ENCODE data around the gene BCAS4.
"Not testable (repeated sequence)": the region's sequence is repeated elsewhere in the genome, so short reads cannot be mapped to it uniquely, and the experiment has no call there.

The BCAS4 gene, protein sequence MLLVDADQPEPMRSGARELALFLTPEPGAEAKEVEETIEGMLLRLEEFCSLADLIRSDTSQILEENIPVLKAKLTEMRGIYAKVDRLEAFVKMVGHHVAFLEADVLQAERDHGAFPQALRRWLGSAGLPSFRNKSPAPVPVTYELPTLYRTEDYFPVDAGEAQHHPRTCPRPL

DNA sequence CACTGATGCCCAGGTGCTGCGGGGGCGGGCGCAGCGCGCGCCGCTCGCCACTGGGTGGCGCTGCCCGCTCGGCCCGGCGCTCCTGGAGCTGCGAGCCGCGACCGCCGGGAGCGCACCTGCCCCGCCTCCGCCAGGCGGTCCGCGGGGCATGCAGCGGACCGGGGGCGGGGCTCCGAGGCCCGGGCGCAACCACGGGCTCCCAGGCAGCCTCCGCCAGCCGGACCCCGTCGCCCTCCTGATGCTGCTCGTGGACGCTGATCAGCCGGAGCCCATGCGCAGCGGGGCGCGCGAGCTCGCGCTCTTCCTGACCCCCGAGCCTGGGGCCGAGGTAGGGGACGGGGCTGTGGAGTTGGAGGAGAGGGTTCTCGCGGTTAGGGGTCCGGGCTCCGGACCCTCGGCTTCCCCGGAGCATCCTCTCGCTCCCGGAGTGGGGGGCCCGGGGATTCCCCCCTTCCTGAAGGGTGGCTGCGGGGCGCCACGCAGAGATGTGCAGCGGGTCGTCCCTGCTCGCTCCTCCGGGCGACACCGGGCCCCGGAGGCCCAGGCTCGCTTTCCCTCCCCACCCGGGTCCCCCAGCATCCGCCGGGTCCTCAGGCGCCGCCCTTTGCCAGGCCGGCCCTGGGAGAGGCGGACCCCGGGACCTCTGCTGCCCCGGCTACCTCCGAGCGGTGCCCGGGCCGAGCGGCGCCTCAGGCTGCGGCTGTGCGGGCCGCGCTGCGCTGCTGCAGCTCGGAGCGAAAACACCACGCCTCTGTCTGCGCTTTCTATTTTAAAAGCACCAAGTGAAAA lies at the start of gene BCAS4:
Gene BCAS4 (plus strand): TSS at position 216 of the 789 bp plus-strand sequence. CDS start 23 bp downstream, at position 239.
- DNase-seq (ENCODE audit: low spot score), result peak; percentile 85

DNA sequence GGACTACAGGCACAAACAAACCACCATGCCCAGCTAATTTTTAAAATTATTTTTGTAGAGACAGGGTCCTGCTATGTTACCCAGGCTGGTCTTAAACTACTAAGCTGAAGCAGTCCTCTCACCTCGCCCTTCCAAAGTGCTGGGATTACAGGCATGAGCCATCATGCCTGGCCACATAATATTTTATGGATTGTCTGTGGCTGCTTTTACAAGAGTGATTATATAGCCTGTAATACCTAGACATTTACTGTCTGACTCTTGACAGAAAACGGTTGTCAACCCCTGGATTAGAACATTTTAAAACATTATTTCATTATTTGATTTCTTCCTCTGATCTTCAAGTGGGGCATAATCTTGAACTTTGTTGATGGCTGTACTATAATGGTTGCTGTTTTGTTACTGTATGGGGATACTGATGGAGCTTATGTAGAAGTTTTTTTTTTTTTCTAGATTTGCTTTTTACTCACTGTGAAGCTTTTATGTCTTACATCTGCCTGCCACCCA lies 49.2 kb upstream of the BCAS4 start:
- no peak for DNase-seq (ENCODE audit: low spot score)

DNA sequence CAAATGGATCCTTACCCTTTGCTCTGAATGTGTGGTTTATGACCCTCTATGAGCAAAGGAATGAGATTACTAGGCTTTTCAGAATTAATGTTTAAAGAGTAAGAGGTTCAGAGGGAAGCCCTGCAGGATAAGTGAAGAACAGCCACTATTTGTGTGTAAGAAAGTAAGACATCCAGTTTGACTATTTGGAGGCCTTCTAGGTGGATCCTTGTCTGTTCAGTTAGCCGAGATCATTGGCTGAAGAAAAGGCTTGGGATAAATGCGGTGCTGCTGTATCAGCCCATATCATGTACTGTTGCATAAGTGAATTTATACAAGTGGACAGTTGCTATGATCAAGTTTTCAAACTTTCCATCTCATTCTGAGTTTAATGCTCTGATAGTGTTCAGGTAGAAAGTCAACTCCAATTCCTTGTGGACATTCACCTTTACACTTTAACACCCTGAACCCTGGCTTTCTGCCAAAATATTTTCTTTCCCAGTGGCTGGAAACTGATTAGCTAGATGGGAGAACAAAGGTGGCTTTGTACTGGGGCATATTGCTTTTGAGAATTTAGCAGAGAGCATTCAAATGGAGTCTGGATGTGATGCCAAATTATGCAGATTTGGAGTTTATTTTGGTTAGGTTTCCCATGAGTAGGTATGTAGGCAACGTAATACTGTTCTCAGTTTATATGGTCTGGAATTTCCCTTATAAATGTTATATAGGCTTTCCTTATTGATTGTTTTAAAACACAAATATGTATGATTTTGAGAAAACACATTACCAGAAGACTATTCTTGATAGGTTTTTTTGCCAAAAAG lies 48.5 kb upstream of the BCAS4 start:
- peak; percentile 26 for DNase-seq (ENCODE audit: low spot score)

DNA sequence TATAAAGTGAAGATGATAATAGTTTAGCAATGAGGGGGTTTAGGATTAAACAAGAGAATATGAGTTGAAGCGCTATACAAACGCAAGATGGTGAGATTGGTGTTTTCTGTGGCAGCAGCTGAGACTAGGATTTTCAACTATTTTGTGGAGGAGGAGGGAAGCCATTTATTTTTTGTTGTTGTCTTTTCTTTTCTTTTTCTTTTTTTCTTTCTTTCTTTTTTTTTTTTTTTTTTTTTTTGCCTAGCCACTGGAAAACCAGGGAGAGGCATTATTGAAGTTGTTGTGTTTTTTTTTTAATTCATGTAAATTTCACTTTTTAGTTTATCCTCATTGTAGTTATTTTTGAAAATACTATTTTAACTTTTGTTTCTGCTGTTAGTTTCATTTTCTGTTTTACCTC lies 47.6 kb upstream of the BCAS4 start:
- no peak for DNase-seq (ENCODE audit: low spot score)

DNA sequence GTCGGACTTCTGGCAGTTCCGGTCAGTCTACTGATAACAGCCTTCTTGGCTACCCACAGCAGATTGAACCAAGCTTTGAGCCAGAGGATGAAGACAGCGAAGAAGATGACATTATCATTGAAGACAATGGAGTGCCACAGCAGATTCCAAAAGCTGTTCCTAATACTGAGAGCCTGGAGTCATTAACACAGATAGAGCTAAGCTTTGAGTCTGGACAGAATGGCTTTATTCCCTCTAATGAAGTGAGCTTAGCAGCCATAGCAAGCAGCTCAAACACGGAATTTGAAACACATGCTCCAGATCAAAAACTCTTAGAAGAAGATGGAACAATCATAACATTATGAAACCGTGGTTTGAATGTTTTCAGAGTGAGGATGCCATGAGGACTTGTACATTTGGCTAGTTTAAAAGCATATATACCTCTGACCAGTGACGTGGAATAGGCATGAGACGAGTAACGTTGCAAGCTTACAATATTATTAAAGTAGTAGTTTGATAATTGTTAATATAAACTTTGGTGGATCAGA lies 44.7 kb upstream of the BCAS4 start:
- DNase-seq (ENCODE audit: low spot score), result no peak

DNA sequence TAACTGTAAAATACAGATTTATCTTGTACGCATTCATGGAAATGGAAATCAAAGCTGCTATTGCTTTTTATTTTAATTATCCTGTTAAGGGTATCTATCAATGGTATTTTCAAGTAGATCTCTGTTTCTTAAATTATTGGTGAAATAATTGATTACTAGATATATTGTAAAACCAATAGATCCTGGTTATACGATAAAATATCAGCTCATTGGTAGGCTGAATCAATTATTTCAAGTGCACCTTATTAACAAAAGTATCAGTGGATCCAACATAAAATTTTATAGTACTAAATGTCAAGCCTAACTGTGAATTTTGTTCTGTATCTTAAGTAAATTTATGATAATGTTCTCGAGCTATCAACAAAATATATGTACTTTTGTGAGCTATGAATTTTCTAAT lies 41.7 kb upstream of the BCAS4 start:
- no peak for DNase-seq (ENCODE audit: low spot score)

DNA sequence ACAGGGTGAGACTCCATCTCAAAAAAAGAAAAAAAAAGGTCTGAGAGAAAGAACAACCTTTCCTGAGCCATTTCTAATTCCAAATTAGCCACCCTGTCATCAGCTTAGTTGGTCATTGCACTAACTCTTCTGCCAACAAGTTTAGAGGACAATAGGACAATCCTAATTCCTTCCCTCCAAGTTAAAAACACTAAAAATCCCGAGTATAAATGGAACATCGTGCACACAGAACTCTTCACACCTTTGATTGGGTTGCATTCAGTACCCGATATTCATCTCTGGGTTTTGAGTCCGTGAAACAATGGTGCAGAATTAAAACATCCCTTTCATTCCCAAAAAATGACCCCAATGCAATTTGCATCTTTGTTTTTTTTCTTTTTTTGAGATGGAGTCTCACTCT lies 40.4 kb upstream of the BCAS4 start:
- DNase-seq (ENCODE audit: low spot score), result no peak

DNA sequence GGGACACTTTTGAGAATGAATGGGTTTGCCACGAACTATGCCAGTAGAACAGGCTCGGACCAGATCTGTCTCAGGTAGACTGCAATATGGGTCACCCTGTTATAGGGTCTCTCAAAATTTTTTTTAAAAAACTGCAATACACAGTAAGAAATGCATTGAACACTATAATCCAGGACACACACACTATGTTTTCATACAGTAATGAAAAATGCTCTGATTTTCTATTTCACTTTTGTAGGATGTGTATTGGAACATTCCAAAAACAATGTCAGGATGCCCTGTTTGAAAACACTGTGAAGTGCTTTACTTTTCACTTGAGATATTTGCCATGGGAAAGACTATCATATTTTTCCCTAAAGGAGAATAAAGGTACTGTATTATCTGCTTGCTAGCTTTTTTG lies 38.4 kb upstream of the BCAS4 start:
- no peak for DNase-seq (ENCODE audit: low spot score)

DNA sequence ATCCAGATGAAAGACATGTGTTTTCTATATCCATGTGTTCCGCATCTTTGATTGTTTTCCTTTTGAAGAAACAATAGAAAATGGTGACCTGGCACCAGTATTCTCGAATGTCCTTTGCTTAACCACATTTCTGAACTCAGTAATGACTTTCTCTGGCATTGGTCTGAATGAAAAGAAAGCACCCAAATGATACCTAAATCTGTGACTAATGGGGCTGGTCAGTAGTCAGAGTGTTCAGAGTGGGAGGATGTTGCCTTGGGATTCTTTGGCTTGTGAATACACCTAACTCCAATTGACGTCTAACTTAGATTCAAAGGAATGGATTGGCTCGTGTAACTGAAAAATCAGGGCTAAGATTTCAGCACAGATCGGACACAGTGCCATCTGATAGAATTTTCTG lies 36.4 kb upstream of the BCAS4 start:
- DNase-seq (ENCODE audit: low spot score), result no peak

DNA sequence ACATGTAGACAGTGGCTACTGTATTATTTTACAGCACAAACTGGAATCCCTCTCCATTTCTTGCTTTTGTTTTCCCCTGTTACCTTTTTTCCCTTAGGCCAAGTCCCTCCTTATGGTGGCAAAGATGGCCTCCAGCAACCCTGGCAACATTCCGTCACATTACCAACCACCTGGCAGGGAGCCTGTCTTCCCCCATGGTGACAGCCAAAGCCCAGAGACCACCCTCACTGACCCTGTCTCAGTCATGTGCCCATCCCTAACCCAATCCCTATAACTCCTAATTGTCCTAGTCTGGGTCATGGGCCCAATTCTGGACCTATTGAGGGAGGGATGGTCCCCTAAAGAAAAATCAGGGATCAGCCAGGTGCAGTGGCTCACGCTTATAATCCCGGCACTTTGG lies 35.9 kb upstream of the BCAS4 start:
- no peak for DNase-seq (ENCODE audit: low spot score)

DNA sequence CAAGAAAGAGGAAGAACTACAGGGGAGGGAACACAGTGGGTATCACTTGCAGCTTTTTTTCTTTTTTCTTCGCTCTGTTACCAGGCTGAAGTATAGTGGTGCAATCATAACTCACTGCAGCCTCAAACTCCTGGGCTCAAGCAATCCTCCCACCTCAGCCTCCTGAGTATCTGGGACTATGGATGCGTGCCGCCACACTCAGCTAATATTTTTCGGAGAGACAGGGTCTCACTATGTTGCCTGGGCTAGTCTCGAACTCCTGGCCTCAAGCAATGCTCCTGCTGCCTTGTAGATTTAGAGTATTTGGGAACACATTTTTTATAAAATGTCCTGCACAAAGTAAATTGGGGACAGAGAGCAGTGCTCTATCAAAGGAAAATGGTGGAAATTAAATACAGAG lies 35.2 kb upstream of the BCAS4 start:
- DNase-seq (ENCODE audit: low spot score), result no peak

DNA sequence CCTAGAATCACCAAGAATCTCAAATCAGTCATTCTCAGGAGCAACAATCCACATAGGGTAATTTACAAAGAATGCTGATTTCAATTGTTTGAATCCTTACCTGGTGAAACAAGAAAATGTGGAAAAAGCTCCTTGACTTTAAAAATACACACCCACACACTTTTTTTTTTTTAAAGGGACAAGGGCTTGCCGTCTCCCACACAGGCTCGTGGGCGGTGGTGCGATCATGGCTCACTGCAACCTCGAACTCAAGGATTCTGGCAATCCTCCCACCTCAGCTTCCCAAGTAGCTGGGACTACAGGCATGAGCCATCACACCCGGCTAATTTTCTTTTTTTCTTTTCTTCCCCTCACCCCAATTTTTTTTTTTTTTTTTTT lies 32.8 kb upstream of the BCAS4 start:
- DNase-seq (ENCODE audit: low spot score), result no peak

DNA sequence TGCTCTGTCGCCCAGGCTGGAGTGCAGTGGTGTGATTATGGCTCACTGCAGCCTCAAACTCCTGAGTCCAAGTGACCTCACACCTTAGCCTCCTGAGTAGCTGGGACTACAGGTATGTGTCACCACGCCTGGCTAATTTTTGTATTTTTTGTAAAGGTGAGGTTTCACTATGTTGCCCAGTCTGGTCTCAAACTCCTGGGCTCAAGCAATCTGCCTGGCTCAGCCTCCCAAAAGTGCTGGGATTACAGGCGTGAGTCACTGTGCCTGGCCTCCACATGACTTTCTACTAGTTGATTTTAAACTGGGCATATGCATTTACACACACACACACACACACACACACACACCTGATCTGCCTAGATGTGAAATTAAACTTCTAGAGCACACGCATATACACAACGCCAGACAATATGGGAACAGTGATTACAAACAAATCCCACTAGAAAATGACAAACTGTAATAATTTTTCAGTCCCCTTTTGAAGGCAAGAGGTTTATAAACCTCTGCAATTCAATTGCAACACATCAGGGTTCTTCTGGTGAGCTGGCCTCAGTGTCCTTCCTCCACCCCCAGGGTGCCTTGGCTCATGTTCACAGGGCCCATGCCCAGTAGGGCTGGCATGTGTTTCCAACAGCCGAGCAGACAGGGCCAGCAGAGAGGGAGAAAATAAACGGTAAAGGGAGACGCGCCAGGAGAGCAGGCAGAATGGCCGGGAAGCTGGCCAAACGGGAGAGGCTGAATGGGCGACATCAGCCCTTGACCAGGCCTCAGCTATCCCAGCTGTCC lies 32.2 kb upstream of the BCAS4 start:
- DNase-seq (ENCODE audit: low spot score), result no peak

DNA sequence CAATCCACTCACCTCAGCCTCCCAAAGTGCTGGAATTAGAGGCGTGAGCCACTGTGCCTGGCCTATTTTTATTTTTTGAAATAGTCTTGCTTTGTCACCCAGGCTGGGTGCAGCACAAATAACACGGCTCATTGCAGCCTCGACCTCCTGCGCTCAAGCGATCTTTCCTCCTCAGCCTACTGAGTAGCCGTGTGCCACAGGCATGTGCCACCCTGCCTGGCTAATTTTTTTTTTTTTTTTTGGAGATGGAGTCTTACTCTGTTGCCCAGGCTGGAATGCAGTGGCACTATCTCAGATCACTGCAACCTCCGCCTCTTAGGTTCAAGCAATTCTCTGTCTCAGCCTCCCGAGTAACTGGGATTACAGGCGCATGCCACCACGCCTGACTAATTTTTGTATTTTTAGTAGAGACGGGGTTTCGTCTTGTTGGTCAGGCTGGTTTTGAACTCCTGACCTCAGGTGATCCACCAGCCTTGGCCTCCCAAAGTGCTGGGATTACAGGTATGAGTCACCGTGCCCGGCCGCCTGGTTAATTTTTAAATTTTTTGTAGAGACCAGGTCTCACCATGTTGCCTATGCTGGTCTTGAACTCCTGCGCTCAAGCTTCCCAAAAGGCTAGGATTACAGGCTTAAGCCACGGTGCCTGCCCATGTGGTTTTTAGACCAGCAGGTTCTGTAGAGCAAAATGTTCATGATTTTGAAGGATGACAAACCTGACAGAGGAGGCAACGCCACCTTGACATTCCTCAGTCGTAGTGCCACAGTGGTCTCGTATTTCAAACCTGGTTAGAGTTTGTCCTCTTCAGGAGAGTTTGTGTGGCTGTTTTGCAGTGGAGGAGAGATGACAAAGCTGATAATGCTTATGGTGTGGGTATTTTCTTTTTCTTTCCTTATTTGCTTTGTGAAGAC lies 31.1 kb upstream of the BCAS4 start:
- DNase-seq (ENCODE audit: low spot score), result not testable (repeated sequence)

DNA sequence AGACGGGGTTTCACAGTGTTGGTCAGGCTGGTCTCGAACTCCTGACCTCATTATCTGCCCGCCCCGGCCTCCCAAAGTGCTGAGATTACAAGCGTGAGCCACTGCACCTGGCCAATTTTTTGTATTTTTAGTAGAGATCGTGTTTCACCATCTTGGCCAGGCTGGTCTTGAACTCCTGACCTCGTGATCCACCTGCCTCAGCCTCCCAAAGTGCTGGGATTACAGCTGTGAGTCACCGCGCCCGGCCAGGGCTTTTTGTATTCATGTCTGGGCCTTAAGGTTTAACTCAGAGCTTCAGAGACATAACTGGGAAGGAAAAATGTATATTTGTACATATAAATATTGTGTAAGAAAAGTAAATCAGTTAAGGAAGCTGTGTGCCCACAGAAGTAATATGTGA lies 29.6 kb upstream of the BCAS4 start:
- DNase-seq (ENCODE audit: low spot score), result not testable (repeated sequence)

DNA sequence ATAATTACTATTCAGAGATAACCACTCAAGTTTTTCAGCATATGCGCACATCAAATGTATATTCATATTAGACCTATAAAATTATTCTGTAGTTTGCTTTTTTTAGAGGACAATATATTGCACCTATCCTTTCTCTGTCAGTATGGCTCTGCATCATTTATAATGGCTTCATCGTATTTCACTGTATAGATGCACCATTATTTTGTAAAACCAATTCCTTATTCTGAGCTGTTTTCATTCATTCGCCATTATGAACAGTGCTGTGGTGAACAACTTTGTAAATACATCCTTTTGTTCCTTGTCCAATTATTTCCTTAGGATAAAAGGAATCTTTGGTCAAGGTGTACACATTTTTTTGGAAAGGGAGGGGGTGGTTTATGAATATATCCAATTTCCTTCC lies 29.2 kb upstream of the BCAS4 start:
- no peak for DNase-seq (ENCODE audit: low spot score)

DNA sequence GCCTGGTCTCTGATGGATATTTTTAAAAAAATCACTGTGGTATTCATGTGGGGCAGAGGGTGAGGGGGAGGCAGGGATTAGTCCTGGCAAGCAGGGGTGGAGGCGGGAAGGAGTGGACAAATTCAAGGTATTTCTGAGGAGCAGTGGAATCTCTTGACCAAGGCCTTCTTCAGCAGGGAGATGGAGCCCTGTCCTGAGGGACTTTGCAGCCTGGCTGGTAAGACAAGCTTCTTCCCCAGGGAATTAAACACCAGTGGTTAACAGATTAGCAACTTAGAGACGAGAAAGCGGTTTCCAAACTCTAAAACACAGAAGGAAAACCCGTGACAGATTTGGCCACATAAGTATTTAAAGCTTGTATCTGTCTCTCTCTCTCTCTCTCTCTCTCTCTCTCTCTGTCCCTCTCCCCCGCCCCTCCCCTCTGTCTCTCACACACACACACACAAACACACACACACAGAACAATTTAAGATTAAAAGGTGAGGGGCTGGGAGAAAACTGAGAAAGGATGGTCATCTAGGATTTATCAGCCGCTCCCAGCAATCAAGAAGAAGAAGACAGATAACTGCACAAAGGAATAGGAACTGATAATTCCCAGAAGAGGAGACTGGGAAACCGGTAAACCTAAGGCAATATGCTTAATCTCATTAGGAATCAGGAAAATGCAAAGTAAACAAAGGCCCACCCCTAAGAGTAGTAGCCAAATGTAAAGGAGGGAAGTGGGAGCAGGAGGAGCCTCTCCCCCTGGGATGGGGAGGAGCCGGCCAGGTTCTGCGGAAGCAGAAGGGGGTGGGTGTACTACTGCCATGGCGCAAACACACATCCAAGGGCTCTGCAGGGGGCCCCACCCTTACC lies 27.7 kb upstream of the BCAS4 start:
- DNase-seq (ENCODE audit: low spot score), result not testable (repeated sequence)

DNA sequence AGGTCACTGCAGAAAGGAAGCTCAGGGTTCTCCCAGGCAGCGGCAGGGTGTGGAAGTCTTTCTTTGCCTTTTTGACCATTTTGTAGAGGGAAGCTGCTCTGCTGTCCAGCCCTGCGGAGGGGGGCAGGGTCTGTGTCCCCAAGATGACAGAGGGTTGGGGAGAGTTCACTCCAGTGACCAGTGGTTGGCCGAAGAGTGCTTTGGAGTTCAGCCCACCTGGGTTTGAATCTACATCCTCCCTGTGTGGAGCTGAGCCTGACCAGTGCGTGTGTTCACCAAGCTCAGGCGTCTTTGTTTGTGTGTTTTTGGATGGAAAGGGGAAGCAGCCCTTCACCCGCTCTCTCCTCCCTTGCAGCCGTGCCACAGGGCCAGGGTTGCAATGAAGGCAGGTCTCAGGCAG lies 25.9 kb upstream of the BCAS4 start:
- DNase-seq (ENCODE audit: low spot score), result not testable (repeated sequence)

DNA sequence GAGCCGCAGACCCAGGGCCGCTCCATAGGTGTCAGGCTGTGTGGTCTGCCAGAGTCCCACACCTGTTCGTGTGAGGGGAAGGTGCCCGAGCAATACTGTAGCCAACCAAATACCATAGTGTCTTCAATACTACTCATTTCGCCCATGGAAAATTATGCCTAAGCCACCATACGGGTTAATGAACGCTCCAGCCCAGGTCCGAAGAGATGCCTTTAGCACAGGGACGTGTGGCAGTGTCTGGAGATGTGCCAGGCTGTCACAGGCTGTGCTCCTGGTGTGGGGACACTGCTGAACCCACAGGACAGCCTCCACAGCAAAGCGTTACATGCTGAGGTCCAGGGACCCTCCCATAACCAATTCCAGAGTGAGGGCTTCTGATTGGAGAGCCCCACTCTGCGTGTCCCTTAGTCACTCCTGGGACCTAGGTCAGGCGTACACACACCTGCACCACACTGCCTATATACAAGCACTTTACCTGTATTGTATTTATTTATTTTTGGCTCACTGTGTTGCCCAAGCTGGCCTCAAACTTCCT lies 25.2 kb upstream of the BCAS4 start:
- not testable (repeated sequence) for DNase-seq (ENCODE audit: low spot score)
